ENCODE data around the gene PRDM5.

DNA sequence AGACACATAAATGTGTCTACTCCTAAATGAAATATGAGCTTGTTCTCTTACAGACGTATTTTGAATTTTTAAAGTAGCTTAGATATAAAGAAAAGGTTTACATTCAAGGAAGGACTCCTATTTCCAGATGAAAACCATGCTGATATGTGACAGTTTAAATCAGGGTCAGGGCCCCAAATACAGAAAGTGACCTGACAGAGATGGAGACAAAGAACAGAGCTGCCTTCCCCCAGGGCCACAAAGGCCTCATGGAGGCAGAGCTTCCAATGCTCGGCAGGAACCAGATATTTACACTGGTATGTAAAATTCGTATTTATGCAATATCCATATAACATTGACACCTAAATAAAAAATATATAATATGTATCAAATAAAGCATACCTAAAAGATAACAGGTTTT lies 124.0 kb downstream of the PRDM5 start:
- TF ChIP-seq, protein P1, sequence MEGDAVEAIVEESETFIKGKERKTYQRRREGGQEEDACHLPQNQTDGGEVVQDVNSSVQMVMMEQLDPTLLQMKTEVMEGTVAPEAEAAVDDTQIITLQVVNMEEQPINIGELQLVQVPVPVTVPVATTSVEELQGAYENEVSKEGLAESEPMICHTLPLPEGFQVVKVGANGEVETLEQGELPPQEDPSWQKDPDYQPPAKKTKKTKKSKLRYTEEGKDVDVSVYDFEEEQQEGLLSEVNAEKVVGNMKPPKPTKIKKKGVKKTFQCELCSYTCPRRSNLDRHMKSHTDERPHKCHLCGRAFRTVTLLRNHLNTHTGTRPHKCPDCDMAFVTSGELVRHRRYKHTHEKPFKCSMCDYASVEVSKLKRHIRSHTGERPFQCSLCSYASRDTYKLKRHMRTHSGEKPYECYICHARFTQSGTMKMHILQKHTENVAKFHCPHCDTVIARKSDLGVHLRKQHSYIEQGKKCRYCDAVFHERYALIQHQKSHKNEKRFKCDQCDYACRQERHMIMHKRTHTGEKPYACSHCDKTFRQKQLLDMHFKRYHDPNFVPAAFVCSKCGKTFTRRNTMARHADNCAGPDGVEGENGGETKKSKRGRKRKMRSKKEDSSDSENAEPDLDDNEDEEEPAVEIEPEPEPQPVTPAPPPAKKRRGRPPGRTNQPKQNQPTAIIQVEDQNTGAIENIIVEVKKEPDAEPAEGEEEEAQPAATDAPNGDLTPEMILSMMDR (IDR thresholded peaks at IDR 0.05) = no peak
- TF ChIP-seq POLR2A (IDR thresholded peaks at IDR 0.05) = no peak

Measured in right lobe of liver (tissue), 4 donors.